Measurements from ENCODE around the gene SIRT3.
"Not testable (repeated sequence)": the region's sequence is repeated elsewhere in the genome, so short reads cannot be mapped to it uniquely, and the experiment has no call there.

Gene SIRT3

GRCh38 chr11:240315-240714 is 4.2 kb upstream of the SIRT3 start:
- no peak for DNase-seq (ENCODE audit: low read depth)

GRCh38 chr11:238346-238745 is 2.2 kb upstream of the SIRT3 start:
- DNase-seq (ENCODE audit: low read depth) = not testable (repeated sequence)

- DNase-seq (ENCODE audit: low read depth) = peak; percentile 90
These were observed 929 bp upstream of the SIRT3 start, which contains the start of gene PSMD13 for GRCh38 chr11:236774-237767. Gene PSMD13, plus strand, starts transcription at chr11:236976. Its CDS starts 74 bp downstream, at chr11:237050.

- no peak for DNase-seq (ENCODE audit: low read depth)
These were observed 539 bp downstream of the SIRT3 start for GRCh38 chr11:235609-235996.

GRCh38 chr11:235180-235579 is 962 bp downstream of the SIRT3 start:
- no peak for DNase-seq (ENCODE audit: low read depth)

- DNase-seq (ENCODE audit: low read depth) = no peak
These were observed 3.2 kb downstream of the SIRT3 start for GRCh38 chr11:232783-233565.

GRCh38 chr11:230431-230830 is 5.7 kb downstream of the SIRT3 start:
- DNase-seq (ENCODE audit: low read depth) = no peak

- DNase-seq (ENCODE audit: low read depth) = no peak
These were observed 8.2 kb downstream of the SIRT3 start for GRCh38 chr11:227824-228379.

- DNase-seq (ENCODE audit: low read depth) = no peak
These were observed 10.2 kb downstream of the SIRT3 start for GRCh38 chr11:225734-226453.

- no peak for DNase-seq (ENCODE audit: low read depth)
These were observed 11.7 kb downstream of the SIRT3 start for GRCh38 chr11:224424-224823.

GRCh38 chr11:223884-224283 is 12.3 kb downstream of the SIRT3 start:
- DNase-seq (ENCODE audit: low read depth) = no peak

GRCh38 chr11:223026-223789 is 12.9 kb downstream of the SIRT3 start:
- no peak for DNase-seq (ENCODE audit: low read depth)

- no peak for DNase-seq (ENCODE audit: low read depth)
These were observed 13.9 kb downstream of the SIRT3 start for GRCh38 chr11:221998-222789.

GRCh38 chr11:221539-221938 is 14.6 kb downstream of the SIRT3 start:
- DNase-seq (ENCODE audit: low read depth) = no peak

GRCh38 chr11:220641-221215 is 15.4 kb downstream of the SIRT3 start:
- DNase-seq (ENCODE audit: low read depth) = not testable (repeated sequence)

GRCh38 chr11:218815-219593 is 17.1 kb downstream of the SIRT3 start:
- no peak for DNase-seq (ENCODE audit: low read depth)

- no peak for DNase-seq (ENCODE audit: low read depth)
These were observed 18.4 kb downstream of the SIRT3 start for GRCh38 chr11:217704-218103.

GRCh38 chr11:216081-216974 is 19.8 kb downstream of the SIRT3 start:
- no peak for DNase-seq (ENCODE audit: low read depth)

Data from stimulated activated CD8-positive, alpha-beta memory T cell treated with anti-CD3 and anti-CD28 coated beads, Interleukin-4, amount 100 ng/mL, for 24 hours (primary cell).